LNCaP clone FGC (cell line): ENCODE measurements around the gene UNC13B.

Experiments used
- DNase-seq: peaks from one replicate; pipeline ENCODE4 v3.0.0-alpha.2; 2011; ENCODE audit warnings: low read depth
- H3K4me3 ChIP-seq: 2 replicates; pipeline ENCODE4 v1.5.1; 2011; ENCODE audit warnings: mild to moderate bottlenecking, low read depth, low read length, control low read depth
- TF ChIP-seq, protein P1 (sequence below): IDR thresholded peaks from 2 replicates; pipeline ENCODE4 v1.5.1; 2012; ENCODE audit warnings: mild to moderate bottlenecking; ENCODE audit not compliant: control insufficient read depth, insufficient read depth; ENCODE audit errors: extremely low read depth

Gene UNC13B

GRCh38 chr9:35254237-35254636 is 92.4 kb downstream of the UNC13B start:
- TF ChIP-seq, protein P1, sequence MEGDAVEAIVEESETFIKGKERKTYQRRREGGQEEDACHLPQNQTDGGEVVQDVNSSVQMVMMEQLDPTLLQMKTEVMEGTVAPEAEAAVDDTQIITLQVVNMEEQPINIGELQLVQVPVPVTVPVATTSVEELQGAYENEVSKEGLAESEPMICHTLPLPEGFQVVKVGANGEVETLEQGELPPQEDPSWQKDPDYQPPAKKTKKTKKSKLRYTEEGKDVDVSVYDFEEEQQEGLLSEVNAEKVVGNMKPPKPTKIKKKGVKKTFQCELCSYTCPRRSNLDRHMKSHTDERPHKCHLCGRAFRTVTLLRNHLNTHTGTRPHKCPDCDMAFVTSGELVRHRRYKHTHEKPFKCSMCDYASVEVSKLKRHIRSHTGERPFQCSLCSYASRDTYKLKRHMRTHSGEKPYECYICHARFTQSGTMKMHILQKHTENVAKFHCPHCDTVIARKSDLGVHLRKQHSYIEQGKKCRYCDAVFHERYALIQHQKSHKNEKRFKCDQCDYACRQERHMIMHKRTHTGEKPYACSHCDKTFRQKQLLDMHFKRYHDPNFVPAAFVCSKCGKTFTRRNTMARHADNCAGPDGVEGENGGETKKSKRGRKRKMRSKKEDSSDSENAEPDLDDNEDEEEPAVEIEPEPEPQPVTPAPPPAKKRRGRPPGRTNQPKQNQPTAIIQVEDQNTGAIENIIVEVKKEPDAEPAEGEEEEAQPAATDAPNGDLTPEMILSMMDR: no peak
- H3K4me3 ChIP-seq: no peak overlapping the region
- DNase-seq: no peak

GRCh38 chr9:35254984-35255857 is 93.4 kb downstream of the UNC13B start:
- TF ChIP-seq, protein P1: no peak
- DNase-seq: no peak
- no peak overlapping the region for H3K4me3 ChIP-seq

- peak; percentile 33 for DNase-seq
- H3K4me3 ChIP-seq: no peak overlapping the region
- TF ChIP-seq, protein P1: no peak
These were observed 96.3 kb downstream of the UNC13B start for GRCh38 chr9:35257986-35258659.

DNA sequence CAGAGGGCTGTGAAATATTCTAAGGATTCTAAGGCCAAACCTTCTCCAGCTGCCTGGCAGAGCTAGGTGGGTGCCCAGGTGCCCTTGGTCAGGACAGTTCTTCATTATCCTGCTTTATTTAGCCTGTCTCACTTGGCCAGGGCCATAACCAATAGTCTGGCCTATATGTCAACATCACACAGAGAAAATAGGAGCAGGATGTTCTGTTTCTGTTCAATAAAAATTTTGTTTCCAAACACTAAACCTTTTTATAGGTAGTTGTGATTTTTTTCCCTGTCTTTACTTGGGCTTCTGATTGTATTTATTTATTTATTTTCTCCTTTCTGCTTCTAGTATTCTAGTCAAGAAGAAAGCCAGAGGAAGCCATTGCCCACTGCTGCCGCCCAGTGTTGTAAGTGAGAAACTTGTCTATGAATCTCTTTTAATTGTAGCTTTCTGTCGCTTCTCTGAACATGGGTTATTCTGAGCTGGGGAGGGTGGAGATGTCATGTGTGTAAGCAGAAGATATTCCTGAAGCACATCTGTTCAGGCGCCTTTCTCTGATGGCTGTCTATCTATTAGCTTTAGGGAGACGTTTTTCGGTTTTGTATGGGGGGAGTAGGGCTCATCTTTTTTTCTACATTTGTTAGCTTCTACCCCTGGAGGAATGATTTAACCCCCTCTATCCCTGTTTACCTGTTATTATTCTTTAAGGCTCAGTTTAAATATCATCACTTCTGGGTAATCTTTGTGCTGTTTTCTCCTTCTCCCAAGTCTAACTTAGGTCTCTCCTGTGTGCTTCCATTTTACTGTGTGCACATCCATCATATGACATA is 97.1 kb downstream of the UNC13B start:
- TF ChIP-seq, protein P1: peak; percentile 78
- peak; percentile 79 for DNase-seq
- no peak overlapping the region for H3K4me3 ChIP-seq

DNA sequence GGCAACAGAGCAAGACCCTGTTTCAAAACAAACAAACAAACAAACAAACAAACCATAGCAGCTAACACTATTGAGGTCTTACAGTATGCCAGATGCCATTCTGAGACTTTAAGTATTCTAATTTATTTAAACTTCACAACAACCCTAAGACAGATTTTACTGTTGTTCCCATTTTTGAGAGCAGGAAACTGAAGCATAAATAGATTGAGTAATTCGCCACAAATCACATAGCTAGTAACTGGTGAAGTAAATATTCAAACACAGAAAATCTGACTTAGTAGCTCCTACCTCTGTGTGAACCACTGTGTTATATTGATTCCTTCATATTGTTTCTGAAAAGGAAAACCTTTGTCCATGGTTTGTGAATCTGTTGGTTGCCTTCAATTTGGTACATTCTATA is 98.4 kb downstream of the UNC13B start:
- TF ChIP-seq, protein P1: no peak
- no peak overlapping the region for H3K4me3 ChIP-seq
- DNase-seq: no peak

GRCh38 chr9:35262064-35262463 is 100.3 kb downstream of the UNC13B start:
- DNase-seq: no peak
- H3K4me3 ChIP-seq: no peak overlapping the region
- TF ChIP-seq, protein P1: no peak
